CD4-positive, alpha-beta T cell treated with Interferon gamma for 1 hour (primary cell): ENCODE data around the gene NLK.
"Not testable (repeated sequence)": the region's sequence is repeated elsewhere in the genome, so short reads cannot be mapped to it uniquely, and the experiment has no call there.

ENCODE experiments used
- DNase-seq: peaks from one replicate; pipeline ENCODE4 v3.0.0-alpha.2; 2020

Gene NLK

DNA sequence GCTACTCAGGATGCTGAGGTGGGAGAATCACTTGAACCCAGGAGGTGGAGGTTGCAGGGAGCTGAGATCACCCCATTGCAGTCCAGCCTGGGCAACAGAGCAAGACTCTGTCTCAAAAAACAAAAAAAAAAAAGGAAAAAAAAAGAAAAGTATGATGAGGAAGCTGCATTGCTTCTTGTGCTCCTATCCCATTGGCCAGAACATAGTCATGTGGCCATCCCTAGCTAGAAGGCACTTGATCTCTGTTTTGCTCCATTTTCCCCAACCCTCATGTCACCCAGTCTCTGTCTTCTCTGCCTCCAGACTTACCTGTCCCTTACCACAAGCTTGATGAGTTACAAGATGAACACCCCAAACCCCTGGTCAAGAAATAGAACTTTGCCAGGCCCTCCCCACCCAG, 163.8 kb downstream of the NLK start:
- DNase-seq, result no peak

GRCh38 chr17:28211811-28212210, 169.3 kb downstream of the NLK start:
- no peak for DNase-seq

GRCh38 chr17:28213578-28213977, 171.1 kb downstream of the NLK start:
- DNase-seq, result not testable (repeated sequence)

DNA sequence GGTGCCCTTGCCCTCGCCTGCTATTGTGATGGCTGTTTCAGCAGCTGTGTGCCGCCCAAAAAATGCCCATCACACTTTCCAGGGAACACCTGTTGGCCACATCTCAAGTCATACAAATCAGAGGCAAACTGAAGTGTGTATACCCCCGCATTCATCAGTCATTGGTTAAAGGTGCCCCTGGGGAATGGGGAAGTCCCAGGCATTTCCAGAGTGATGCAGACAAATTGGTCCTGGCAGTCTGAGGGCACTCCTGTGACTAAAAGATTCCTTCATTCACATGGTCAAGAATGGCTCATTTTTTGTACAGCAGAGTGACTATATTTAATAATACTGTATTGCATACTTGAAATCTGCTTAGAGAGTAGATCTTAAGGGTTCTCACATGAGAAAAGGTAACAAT, 173.6 kb downstream of the NLK start:
- DNase-seq, result no peak

GRCh38 chr17:28216528-28216927, 174.1 kb downstream of the NLK start:
- no peak for DNase-seq

- DNase-seq, result no peak
Measured at GRCh38 chr17:28219771-28220170, 177.3 kb downstream of the NLK start.

GRCh38 chr17:28221751-28222414, 179.4 kb downstream of the NLK start:
- DNase-seq, result no peak

DNA sequence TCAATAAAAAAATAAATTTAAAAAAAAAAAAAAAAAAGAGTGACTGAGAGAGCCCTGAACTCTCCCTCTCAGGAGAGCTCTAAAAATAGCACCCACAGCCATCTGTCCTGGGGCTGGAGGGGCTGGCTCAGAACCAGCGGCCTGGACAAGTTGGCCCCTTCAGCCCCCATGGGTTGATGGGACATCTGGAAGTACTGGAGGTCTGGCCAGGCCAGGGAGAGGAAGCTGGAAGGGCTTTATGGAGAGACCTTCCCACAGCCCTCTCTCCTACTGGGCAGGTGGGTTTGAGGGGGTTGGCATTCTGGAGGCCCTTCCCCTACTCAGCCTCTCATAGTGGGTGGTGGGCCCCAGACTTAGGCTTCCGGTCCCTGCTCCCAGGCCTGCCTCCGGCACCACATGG, 182.8 kb downstream of the NLK start:
- DNase-seq, result no peak

GRCh38 chr17:28225867-28226266, 183.4 kb downstream of the NLK start:
- DNase-seq, result no peak

DNA sequence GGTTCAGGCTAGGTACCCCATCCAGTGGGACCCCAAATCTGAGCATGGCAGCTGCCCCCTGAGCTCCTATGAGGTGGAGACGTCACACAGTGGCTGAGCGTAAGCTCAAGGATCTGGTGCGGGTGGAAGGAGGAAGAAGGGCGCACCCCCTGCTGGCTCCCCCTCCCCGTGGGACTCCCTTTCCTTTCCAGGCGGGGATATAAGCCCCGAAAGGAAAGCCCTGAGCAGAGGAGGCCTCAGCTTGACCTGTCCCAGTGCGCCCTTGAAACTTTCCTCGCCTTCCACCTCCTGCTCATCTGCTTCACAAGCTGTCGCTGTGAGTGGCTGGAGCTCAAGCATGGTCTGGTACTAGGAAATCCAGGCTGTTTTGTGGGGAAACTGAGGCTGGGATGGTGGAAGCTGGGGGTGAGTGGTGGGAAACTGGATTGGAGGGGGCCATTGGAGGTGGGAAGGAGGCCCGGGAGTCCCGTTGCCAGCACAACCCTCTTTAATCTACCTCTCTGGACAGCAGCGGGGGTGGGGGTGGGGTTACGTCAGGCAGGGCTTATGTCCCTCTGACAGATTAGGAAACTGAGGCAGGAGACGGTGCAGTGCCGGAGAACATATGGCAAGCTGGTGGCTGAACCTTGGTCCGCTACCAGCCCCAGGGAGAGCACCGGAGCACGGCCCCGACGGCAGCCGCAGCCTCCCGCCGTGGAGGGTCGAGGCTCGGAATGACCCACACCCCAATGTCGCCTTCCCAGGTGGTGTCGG, 184.3 kb downstream of the NLK start:
- DNase-seq, result no peak

- DNase-seq, result no peak
Measured at GRCh38 chr17:28227316-28228108, 185.0 kb downstream of the NLK start.

DNA sequence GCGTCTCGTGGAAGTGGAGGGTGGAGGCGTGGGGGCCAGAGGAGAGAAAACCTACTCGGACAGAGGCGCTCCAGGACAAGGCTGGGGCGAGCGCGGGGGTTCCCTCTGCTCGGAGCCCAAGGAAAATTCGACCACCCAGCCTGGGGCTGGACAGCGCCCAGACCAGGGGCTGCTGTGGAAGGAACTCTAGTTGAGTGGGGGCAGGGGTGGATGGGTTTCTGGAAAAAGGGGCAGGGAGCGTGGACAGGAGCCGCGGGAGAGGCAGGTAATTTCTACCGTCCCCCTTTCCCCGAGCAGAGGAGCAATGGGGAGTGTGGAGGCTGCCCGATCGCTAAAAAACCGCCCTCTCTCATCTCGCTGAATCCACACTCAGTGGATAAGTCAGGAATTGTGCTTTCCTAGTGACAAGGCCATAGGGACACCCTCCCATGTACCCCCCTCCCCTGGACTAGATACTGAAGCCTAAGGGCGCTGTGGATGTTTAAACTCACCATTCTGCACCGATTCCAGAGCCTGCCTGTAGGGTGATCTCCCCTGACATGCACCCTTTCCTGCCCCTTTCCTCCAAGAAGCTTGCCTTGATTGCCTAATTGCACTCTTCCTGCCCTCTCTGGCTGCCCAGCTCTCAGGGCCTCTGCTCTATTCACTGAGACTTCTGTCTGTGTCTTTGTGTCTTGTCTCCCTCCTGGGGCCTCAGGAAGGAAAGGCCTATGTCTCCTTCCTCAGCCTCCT, 185.8 kb downstream of the NLK start:
- no peak for DNase-seq

- no peak for DNase-seq
Measured at GRCh38 chr17:28228986-28229729, 186.7 kb downstream of the NLK start.

- no peak for DNase-seq
Measured at GRCh38 chr17:28230011-28230410, 187.5 kb downstream of the NLK start.

DNA sequence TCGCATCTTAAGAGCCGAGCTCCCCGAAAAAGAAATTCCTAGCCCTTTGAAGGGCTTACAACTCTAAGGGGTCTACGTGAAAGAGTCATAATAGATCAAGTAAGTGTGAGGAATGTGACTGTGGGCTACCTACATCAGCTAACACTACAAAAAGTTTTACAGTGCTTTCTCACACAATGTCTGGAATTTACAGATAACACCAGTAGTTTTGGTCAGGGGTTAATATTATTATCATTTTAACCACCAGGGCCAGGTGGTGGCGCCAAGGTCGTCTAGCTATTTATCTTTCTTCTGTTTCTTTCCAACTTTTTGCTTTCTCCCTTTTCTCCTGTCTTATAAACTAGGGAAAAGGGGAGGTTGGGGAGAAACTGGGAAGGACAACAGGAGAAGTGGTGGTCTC, 188.1 kb downstream of the NLK start:
- not testable (repeated sequence) for DNase-seq

DNA sequence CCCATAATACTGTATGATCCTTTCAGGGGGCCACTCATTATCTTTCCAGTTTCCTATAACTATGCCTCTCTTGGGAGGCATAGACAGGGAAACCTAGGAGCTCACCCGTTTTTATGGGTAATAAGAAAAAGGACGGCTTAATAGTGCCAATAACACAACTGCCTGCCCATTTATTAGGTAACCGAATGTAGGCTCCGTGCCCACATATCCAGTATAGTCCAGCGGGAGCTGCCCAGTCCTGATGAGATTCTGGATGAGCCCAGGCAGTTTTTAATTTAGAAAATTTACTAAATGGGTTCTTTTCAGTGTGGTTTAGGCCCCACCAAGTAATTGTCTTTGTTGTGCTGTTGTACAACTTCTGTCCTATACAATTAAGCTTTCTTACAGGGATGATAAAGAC, 189.1 kb downstream of the NLK start:
- not testable (repeated sequence) for DNase-seq

- DNase-seq, result not testable (repeated sequence)
Measured at GRCh38 chr17:28232966-28233870, 190.7 kb downstream of the NLK start.

DNA sequence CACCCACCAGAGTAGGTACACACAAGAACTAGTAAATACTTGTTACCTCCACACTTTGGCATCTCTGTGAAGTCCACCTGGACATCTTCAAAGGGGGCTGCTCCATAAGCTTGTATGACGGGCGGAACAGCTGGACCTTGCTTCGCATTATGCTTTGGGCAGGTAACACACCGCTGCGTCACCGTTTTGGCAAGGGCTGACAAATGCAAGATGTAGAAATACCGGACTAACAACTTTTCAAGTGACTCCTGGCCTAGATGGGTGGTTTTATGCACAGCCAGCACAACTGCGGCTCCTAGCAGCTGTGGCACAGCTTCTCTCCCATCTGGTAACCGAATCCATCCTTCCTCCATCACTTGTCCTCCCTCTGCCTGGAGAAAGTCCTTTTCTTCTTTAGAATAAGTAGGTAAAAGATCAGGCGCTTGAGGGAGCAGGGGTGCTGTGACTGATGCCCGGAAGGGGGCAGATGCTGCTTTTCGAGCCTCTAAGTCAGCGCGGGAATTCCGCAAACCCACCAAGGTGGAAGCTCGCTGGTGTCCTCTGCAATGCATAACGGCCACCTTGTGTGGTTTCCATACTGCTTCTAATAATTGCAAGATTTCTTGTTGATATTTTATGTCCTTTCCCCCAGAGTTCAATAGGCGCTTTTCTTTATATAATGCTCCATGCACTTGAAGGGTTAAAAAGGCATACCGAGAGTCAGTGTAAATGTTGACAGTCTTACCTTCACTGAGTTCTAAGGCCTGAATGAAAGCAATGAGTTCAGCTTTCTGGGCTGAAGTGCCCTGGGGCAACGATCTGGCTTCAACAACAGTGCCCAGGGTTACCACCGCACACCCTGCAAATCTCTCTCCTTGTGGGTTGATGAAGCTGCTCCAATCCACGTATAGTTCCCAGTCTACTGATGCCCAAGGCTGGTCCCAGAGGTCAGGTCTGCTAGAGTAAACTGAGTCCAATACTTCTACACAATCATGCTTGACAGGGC, 191.7 kb downstream of the NLK start:
- not testable (repeated sequence) for DNase-seq

DNA sequence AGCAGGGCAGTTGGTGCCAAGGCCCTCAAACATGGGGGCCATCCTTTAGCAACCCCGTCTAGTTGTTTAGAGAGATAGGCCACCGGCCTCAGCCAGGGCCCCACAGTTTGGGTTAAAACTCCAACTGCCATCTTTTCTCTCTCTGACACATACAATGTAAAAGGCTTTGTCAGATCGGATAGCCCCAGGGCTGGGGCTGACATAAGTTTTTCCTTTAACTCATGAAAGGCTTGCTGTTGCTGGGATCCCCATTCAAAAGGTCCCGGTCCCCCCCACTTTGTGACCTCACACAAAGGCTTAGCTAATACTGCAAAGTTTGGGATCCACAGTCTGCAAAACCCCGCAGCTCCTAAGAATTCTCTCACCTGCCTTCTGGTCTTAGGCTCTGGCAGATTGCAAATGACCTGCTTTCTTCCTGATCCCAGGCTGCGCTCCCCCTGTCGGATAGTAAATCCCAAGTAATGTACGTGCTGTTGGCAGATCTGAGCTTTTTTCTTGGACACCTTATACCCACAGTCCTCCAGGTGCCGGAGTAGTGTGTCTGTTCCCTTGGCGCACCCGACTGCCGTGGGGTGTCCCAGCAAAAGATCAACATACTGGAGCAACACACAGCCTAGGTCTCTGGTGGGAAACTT, 192.7 kb downstream of the NLK start:
- DNase-seq, result not testable (repeated sequence)
